DOHH2 (cell line): Measurements from ENCODE around the gene SLC45A1.

Source experiments
- EZH2phosphoT487 ChIP-seq: fragments of 200-600 bp; sonication (generic); IDR thresholded peaks from 2 replicates; pipeline ENCODE4 v1.6.1; 2017; ENCODE audit warnings: borderline replicate concordance, mild to moderate bottlenecking, antibody characterized with exemption, low read length, moderate library complexity, mixed read lengths
- TF ChIP-seq, protein P1 (sequence below): fragments of 200-600 bp; sonication (generic); IDR thresholded peaks from one replicate; pipeline ENCODE4 v1.5.1; 2014; ENCODE audit warnings: antibody characterized with exemption, mild to moderate bottlenecking, low read depth, low read length; ENCODE audit not compliant: poor library complexity, severe bottlenecking

- TF ChIP-seq, protein P1, sequence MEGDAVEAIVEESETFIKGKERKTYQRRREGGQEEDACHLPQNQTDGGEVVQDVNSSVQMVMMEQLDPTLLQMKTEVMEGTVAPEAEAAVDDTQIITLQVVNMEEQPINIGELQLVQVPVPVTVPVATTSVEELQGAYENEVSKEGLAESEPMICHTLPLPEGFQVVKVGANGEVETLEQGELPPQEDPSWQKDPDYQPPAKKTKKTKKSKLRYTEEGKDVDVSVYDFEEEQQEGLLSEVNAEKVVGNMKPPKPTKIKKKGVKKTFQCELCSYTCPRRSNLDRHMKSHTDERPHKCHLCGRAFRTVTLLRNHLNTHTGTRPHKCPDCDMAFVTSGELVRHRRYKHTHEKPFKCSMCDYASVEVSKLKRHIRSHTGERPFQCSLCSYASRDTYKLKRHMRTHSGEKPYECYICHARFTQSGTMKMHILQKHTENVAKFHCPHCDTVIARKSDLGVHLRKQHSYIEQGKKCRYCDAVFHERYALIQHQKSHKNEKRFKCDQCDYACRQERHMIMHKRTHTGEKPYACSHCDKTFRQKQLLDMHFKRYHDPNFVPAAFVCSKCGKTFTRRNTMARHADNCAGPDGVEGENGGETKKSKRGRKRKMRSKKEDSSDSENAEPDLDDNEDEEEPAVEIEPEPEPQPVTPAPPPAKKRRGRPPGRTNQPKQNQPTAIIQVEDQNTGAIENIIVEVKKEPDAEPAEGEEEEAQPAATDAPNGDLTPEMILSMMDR, result no peak
- TF ChIP-seq EZH2phosphoT487, result no peak
These were observed 61.1 kb downstream of the SLC45A1 start for GRCh38 chr1:8378981-8379470.
